Activated CD4-positive, alpha-beta T cell treated with anti-CD3 and anti-CD28 coated beads, Interleukin-2, Interleukin-6, amounts not matched to agents 100 ng/mL and 50 ng/mL, durations not matched to agents 16 hours and 8 hours (primary cell): ENCODE data around the gene SOX5.

Experiments used
- DNase-seq: peaks from one replicate; pipeline ENCODE4 v3.0.0-alpha.2; 2020

SOX5 gene

DNA sequence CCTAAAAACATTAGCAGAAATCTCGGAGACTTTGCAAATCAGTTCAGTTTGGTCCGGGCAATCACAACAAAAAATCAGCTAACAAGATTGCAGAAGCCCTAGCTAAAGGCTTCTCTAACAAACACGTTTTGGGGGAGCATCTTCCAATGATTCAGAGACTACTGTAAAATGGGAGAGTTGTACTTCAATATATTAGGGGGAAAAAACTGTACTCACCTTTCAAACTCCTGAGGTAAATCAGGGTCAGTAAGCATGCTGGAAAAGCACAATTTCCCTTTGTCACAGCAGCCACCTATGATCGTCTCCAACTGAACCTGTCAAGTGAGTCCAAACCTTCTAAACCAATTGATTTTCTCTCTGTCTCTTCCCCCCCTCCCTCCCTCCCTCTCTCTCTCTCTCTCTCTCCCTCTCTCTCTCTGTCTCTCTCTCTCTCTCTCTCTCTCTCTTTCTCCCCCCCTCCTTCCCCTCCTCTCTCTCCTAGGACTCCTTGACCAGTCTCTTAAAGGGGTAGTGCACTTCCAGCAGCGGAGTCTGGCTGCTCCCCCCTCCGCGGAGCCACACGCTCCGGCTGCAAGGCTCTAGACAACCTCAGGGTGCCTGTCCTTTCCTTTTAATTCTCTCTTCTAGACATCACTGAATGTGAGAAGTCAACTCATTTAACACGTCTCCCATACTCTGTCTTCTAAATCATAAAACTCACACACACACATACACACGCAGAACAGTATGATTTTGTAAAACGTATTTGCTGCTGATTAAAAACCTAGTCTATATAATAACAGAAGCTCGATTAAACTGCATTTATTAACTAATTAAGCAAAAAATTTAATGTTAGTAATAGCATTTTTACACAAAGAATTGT, at the start of gene SOX5:
TSS of gene SOX5 (minus strand) at position 323 of the 862 bp plus-strand sequence. CDS start at position 254, 69 bp downstream.
- DNase-seq, result no peak

DNA sequence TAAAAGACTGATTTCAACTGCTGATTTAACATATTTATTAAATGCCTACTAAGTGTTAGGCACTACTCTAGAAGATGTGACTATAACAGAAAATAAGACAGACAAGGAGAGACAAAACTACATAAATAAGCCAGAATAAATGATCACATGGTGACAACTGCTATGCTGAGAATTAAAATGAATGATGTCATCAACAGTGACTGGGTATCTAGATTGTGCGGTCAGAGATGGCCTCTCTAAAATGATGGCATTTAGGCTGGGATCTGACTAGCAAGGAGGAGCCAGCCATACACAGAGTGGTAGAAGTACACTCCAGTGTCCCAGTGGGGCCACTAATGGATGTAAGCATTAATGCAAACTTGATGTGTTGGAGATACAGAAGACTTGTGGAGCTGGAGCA, 37.6 kb upstream of the SOX5 start:
- DNase-seq, result no peak

DNA sequence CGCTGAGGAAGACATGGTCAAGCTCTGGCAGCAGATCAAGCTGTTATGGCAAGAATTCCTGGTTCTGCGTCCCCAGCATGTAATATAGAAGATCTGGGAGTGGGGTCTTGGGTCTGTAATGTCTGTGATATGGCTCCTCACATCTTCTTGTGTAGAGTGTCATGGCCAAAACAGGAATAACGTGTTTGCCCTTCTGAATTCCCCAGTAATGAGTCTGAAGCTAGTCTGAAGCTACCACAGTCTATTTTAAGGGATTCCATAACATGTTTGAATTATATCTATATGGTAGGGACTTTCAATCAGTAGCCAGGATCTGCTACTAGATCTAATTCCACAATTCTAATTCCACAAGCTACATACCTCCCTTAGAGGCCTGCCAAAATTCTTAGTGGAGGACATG, 31.4 kb upstream of the SOX5 start:
- DNase-seq, result no peak

DNA sequence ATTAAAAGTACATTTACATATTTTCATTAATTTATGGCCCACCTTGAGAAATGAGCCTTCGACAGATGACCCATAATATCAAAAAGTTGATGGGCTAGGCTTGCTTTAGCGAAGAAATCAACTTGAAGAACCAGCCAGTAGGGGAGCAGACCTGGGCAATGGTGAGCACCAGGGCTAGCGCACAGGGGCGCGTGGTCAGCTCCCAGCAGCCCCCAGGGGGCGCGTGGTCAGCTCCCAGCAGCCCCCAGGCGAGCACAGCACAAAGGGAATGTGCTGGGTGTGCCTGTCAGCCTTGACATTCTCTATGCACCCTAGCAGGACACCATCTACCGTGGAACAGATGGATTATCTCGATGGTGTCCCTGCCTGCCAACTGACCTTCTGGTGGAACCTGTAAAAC, 15.3 kb upstream of the SOX5 start:
- no peak for DNase-seq

DNA sequence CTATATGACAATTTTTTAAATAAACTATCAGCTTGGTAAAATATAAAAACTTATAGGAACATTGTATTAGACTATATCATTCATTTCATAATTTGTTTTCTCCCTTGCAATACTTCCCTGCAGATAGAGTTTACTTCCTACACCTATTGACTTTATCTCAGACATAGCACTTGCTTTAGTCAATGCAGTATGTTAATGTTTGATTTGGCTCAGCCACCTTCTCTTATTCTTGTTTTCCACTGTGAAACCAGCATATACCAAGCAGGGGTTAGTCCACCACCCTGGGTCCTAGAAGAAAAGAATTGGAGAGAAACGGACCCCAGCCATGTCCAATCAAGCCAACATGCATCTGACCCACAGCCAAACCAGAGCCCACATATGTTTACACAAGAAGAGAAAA, 10.4 kb upstream of the SOX5 start:
- DNase-seq, result no peak

DNA sequence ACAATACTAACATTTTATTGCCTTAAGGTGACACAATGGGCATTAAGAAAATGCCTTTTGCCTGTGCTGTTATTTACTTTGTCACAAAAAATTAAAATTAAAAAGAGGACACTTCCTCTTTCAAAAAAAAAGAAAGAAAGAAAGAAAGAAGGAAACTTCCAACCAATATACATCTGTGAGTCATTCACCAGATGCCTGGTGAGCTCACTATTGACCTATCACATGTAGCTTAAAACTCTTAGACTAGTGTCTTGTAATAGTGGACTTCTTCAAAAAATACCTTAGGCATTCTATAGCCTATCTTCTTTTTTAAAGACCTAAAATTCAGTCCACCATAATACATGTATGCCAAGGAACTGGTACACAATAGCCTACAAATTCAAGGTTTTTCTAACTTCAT, 4.9 kb upstream of the SOX5 start:
- DNase-seq, result no peak

DNA sequence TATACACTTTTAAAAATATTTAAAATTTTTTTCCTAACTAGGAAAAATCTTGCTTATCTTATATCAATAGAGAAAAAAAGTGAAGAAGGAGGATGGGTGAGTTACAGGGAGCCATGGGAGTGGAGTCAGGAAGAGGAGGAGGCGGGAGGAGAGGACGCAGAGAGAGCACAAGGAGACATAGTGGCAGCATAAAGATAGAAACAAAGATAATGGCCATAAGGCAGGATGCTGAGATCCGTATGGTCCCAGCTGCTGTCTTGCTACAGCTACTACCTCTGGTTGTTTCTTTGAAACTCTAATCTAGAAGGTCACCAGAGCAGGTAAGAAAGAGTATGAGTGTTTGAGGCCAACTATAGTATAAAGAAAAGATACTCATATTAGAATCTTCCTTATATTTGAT, 2.6 kb upstream of the SOX5 start:
- no peak for DNase-seq

DNA sequence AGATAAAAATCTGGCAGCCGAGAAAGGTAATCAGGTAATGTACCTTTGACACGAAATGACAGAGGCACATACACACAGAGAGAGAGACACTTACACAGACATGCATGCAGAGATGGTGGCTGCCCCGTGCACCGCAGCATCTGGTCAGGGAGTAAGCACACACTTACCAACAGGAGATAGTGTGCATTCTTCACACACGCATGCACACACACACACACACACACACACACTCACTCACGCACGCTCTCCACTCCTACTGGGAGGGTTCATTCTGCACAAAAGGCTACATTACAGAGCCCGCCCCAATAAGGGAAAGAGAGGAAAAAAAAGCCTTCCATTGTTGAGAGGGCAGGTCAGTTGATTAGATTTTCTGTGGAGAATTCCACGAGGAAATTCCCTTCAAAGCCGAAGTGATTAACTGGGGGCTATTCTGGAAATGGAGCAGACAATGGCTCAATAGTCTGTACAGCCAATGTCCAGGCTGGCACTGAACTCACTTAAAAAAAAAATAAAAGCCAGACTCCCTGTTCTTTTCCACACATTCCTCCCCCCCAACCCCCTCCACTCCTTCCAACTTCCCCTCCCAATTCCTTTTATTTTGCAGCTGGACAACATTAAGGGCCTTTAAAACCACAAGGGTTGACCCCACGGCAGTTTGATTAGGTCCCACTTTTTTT, 1.4 kb upstream of the SOX5 start:
- no peak for DNase-seq

DNA sequence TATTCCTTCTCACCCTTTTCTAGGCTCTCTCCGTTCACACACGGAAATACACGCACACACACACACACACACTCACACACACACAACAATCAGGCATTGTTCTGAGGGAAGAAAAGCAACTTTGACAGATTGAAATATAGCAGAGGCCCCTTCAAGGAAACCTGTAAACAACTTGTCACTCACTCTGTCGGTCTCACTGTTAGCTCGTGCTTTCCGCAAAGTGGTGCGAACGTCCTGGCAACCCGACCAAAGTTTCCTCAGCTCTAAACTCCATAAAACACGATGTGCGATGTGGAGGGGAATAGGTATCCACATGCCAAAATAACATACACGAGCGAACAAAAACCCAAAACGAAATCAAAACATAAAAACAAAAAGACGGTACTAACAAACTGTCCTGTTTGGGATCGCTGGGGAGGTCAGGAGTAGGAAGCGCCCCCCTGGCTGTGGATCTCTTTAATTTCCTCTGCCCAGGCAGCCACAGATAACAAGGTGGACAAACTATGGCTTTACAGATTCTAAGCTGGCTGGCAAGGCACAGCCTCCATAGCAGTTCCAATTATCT, 822 bp upstream of the SOX5 start:
- no peak for DNase-seq

DNA sequence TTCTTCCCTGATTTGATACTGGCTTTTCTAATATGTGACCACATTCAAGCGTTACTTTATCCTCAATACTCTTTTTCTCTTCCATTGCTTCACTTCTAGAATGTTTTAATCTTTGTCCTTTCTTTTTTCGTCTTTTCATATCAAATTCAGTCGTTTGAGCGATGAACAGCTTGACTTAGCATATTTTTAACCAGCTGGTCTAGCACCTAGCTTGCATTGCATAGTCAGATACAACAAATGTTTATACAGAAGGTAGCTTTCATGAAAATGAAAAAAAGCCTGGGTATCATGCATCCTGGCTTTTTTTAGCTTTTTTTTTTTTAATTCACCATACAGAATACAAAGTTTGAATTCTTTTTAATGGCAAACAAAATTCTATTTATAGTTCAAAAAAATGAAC, 1.2 kb downstream of the SOX5 start:
- no peak for DNase-seq

DNA sequence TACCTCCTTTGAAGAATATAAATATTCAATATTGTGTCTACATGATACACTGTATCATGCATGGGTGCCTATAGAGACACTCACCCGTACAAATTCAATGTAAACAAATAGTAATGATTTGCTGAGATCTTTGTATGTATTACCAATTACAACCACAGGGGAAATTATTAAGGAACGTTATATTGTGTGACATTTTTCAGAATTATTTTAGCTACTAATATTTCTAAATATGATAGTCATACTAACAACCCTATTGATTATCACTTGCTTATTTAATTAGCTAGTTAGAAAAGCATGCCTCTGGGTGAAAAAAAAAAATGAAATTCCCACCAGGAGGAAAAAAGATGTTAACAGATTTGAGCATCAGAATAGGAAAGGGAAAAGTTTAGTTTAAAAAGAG, 2.1 kb downstream of the SOX5 start:
- no peak for DNase-seq

DNA sequence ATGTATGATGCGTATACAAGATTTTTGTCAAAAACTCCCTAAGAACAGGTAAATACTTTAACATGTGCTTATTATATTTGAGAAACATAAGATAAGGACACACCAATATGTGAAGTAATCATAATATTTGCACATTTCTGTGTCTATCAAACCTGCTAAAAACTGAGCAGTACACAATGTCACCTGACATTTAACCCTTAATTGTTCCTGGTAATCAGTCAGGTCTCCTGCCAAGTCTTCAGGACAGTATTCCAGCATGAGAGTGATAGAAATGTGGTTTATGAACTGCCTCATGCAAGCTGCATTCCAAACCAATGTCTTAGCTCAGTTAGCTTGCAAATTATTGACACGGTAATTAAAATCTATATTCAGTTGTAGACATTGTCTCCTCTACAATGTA, 4.2 kb downstream of the SOX5 start:
- no peak for DNase-seq

DNA sequence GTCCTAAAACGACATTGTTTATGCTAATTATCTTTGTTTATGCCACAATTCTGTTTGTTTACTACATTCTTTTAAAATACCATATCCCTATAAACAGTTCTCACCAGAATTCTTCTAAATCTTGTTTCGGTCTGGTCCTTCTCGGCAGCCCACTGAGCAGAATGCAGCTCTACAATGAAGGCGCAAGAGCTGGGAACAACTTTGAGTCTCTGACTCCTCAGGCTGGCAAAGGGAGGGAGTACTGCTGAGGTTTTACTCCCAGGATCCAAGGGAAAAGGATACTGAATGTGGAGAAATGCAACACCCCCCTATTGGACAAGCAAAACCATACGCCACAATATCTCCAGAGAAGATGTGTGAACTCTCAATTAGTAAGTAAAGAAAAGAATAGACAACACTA, 5.4 kb downstream of the SOX5 start:
- no peak for DNase-seq

DNA sequence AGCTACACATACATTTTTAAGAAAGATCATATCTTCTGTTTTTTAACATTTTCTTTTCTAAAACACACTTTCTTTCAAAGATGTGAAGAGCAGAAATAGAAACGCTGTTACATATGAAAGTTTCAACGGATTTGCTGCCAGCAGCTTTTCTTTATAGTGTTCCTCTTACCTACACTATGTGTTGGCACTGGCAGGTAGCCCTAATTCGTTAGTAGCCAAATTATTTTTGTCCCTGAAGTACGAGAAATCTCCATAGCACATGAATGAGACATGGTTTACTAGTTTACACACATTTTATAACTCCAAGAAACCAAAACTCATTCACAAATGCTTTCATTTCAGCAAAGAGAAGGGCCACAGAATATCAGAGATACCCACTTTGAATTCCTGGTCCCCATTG, 6.6 kb downstream of the SOX5 start:
- DNase-seq, result no peak

DNA sequence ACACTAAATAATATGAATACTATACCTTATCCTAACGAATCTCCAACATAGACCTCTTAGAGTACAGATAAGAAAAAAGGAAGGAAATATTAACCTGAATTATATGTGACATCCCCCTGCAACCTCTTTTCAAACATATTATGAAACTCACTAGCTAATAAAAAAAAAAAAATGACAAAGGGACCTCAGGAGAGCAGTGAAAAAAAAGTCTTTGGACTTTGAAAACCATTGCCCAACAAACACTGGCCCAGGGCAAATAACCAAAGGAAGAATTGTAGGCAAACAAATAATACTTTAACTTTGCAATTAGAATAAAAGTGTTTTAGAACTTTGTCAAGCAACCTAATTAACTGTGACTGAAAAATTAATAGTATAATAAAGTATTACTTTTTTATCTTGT, 7.7 kb downstream of the SOX5 start:
- DNase-seq, result no peak

DNA sequence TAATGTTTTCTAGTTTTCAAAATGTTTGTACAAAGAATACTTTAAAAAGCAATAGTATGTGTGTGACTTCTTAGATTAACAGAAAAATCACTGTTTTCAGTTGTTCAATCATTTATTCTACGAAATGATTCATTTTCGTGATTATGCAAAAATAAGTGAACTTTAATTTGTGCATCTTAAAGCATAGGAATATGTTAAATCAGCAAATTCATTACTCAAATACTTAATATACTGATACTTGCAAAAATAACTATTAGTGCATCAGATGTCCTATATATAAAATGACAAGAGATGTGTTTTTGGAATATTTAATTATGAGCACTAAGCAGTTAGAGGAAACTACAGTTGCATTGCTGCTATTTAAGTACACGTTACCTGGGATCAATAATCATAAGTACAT, 11.0 kb downstream of the SOX5 start:
- no peak for DNase-seq

DNA sequence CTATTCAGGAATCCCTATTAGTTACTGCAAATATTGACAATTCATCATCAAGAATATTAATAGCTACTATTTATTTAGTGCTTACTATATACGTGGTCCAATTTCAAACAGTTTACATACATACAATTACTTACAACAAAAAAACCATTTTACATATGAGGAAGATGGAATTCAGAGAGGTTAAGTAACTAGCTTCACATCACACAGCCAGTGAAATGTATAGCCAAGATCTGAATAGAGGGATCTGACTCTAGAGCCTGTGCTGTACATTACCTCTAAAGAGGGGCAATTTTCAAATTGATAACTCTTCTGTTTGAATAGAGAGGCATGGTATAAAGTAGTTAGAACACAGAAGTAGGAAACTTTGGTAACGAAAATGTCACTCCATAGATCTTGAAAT, 18.3 kb downstream of the SOX5 start:
- no peak for DNase-seq

DNA sequence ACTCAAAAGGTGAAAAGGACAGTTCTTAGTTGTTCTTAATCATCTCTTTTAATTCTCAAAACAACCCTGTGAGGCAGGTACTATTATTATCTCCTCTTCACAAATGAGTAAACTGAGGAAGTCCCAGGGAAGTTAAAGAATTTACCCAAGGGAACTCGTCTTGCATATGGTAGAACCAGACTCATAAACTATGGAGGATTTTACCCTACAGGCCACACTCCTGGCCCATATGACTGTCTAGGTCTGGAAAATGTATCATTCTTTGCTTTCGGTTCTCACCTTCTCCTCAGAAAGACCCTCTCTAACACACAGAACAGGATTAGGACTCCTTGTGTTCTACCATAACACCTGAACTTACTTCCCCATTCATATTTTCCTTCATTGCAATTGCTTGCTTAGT, 18.9 kb downstream of the SOX5 start:
- no peak for DNase-seq

DNA sequence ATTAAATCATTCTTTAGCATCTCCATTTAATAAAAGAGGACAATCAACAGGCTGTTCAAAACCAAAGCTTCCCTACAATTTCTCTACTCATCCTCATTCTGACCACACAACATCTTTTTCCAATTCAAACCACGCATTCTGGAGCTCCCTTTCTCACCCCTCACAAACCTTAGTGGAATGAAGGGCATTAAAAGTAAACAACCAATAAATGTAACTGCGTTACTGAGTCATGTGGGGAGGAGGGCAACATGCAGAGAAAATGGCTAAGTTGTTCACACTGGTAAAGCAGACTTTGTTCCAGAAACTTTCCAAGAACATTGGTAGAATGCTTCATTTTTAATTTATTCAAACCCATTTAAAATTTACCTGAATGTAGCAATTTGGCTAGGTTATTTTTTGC, 19.6 kb downstream of the SOX5 start:
- DNase-seq, result no peak

DNA sequence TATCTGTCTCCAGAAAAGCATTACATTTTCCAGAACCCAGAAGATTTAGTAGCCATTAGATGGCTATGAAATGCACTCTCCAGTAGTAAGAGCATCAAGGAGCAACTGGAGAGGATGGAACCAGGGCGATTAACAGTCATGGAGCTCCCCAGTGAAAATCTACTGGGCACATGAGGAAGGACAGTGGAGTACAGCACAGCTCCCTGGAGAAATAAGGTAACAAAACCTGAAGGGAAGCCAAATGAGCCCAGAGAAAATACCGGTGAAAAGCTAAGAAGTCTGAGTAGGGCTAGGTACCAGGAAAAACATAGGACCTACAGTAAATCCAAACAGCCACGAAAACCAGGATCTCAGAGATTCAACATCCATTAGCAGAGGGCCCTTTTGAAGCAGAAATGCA, 21.6 kb downstream of the SOX5 start:
- DNase-seq, result no peak

DNA sequence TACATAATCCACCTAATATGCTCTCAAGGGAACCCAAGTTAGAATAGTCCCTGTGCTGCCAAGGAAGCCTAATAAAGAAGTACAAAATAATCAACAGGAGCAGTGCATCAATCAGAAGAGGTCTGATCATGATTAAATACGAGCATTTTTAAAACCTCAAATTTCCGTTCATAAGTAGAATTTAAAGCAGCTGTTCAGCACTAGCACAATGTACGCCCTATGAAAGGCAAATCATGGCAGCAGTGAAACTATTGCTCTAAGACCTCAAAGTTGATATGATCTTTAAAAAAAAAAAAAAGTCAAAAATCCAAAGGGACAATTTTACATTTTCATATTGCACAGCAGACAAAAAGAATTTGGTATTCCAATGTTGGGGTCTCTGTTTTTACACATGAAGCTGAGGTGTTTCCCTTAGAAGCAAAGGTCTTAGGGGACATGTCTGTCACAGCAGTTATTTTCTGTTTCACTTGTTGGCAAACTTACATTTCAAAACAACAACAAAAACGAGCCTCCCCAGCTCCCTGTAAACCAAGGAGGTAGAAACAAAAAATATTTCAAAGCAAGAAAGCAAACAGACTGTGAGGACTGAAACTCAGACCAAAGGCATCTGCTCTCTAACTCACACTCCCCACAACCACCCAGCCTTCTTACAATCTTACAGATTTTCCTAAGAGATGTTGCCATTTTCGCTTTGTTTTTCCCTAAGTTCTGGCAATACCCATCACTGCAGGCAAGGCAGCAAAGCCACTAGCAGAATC, 28.2 kb downstream of the SOX5 start:
- no peak for DNase-seq

DNA sequence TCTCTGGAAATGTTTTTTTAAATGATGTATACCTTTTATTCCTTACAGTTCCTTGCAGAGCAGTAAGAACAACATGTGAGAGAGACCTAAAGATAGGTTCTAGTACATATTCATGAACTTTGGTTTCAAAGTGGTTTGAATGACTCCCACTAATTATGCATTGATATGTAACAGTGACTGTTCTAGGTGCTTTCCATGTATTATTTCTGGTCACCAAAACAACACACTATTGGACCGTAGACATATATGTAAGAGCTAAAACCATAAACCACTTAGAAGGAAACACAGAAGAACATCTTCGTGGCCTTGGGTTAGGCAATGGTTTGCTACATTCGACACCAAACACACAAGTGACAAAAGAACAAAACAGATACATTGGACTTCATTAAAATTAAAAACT, 37.9 kb downstream of the SOX5 start:
- no peak for DNase-seq

DNA sequence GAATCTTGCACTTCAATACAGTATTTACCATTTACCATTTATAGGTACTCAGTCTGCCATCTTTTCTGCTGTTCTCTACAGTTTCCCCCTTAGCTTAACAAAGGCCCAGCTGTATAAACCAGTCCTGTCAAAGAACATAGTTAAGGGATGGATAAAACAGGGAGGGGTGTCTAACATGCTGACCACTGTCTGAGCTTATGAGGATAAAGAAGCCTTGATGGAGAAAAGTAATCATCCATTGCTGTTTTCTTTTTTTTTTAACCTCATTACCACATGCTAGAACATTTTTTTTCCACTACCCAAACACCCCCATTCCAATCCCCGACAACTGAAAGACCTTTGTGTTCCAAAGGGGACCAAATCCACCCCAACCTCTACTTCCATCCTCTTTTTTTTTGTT, 39.9 kb downstream of the SOX5 start:
- DNase-seq, result no peak

DNA sequence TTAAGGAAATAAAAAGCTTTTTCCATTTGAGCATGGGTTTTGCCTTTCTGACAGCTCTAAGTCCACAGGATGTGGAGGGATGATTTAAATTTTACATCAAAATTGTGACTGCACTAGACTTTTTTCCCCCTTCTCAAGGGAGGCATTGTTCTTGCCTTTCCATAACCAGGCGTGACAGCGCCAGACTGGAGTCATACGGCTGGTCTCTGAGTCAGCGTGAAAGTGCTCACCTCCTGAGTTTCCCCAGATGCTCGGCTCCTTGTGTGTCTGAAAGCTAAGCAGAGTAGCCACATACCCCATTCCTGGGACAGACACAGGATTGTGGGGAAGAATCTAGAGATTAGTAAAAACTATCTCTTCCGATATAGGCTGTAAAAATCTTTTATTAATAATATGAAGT, 43.1 kb downstream of the SOX5 start:
- no peak for DNase-seq
